Naive thymus-derived CD8-positive, alpha-beta T cell (primary cell): Measurements from ENCODE around the gene ANXA3. TPM values are rescaled to one million over a fixed set of nuclear protein-coding genes. Genes with fewer than 3 reads are reported as not detected.
"Not testable (repeated sequence)": the region's sequence is repeated elsewhere in the genome, so short reads cannot be mapped to it uniquely, and the experiment has no call there.

Experiments
- ATAC-seq, 2 donors: fragments of 150-1000 bp; cut with Tn5 transposase in 1 of 2; sonication (Bioruptor Pico), chemical (Tn5 transposase) in 1 of 2; 1 replicate in 1 of 2; 2 replicates in 1 of 2; pipeline ENCODE4 v1.10.0; 2021; ENCODE audit warnings: mild to moderate bottlenecking in 2 of 2, moderate library complexity in 2 of 2
- POLR2A ChIA-PET: fragments of 350-600 bp; sonication (Branson Sonifier 250); formaldehyde crosslinking; loops from one replicate; lab custom pipeline; 2021; ENCODE audit warnings: antibody characterized with exemption; lab: Charles Lee
- DNase-seq, 10 donors: peaks; one replicate each; pipeline versions ENCODE4 v3.0.0 to v3.0.0-alpha.2; 2020 to 2022
- H3K27ac Mint-ChIP-seq, 10 donors: one replicate each; pipeline ENCODE4 v1.8.0; 2020 to 2022; ENCODE audit warnings: mild to moderate bottlenecking in 10 of 10, mixed read lengths in 10 of 10, moderate library complexity in 4 of 10, inconsistent platforms in 1 of 10
- H3K27me3 Mint-ChIP-seq, 5 donors: one replicate each; pipeline ENCODE4 v1.8.0; 2021 to 2022; ENCODE audit warnings: mixed read lengths in 5 of 5
- H3K36me3 Mint-ChIP-seq, 3 donors: one replicate each; pipeline ENCODE4 v1.8.0; 2020 to 2022; ENCODE audit warnings: mixed read lengths in 3 of 3, mild to moderate bottlenecking in 2 of 3, inconsistent platforms in 1 of 3
- H3K4me1 Mint-ChIP-seq, 4 donors: one replicate each; pipeline ENCODE4 v1.8.0; 2021 to 2022; ENCODE audit warnings: mixed read lengths in 4 of 4
- H3K4me3 Mint-ChIP-seq, 10 donors: one replicate each; pipeline ENCODE4 v1.8.0; 2020 to 2022; ENCODE audit warnings: mild to moderate bottlenecking in 10 of 10, mixed read lengths in 10 of 10, moderate library complexity in 6 of 10, inconsistent platforms in 1 of 10
- H3K9me3 Mint-ChIP-seq, 9 donors: one replicate each; pipeline ENCODE4 v1.8.0; 2020 to 2022; ENCODE audit warnings: mixed read lengths in 9 of 9, mild to moderate bottlenecking in 3 of 9, inconsistent platforms in 1 of 9, moderate library complexity in 1 of 9
- polyA plus RNA-seq, 3 donors: library from polyadenylated mRNA; unstranded; fragments of 300-500 nt; fragmentation: Illumina TruSeq; gene quantifications; one replicate each; pipeline ENCODE4 v1.2.3, GENCODE V29; 2021
- total RNA-seq, 8 experiments: library from RNA in 2 of 8; stranded (reverse) in 2 of 8; gene quantifications; one replicate each; pipeline ENCODE4 v1.2.3 and lab custom pipeline; 2021 to 2026

Gene ANXA3, protein sequence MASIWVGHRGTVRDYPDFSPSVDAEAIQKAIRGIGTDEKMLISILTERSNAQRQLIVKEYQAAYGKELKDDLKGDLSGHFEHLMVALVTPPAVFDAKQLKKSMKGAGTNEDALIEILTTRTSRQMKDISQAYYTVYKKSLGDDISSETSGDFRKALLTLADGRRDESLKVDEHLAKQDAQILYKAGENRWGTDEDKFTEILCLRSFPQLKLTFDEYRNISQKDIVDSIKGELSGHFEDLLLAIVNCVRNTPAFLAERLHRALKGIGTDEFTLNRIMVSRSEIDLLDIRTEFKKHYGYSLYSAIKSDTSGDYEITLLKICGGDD
- total RNA-seq: not detected
- polyA plus RNA-seq: not detected
- 0 to 0.50 (median 0.04) reads per million in 6 experiments for total RNA-seq (lab: John Stamatoyannopoulos, UW)

DNA sequence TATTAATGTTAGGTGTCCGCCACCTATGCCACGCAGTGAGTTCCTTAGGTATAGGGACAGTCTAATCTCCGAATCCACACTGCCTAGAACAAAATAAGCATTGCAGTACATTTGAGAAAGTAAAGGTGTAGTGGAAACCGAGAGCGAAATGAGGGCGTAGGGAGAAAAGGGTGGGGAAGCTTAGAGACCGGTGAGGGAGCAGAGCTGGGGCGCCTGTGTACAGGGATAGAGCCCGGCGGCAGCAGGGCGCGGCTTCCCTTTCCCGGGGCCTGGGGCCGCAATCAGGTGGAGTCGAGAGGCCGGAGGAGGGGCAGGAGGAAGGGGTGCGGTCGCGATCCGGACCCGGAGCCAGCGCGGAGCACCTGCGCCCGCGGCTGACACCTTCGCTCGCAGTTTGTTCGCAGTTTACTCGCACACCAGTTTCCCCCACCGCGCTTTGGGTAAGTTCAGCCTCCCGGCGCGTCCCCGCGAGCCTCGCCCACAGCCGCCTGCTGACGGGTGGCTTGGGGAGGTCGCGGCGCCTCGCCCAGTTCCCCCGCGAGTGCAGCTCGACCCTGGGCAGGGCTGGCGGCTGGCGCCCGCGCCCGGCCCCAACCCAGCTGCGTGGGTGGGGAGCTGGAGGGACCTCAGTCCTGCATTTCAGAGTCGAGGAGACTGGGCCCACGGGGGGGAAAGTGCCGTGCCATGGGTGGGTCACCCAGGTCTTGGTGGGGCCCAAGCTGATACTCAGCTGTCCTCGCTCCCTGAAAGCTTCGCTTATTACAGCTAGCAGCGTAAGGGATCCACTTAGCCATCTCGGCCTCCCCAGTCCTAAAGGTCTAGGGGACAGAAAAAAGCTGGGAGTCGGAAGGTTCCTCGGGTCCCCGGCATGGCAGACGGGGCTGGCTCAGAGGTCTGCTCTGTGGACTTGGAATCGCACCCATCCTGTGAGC is at the start of gene ANXA3:
Gene ANXA3 (plus strand): TSS at position 351 of the 932 bp plus-strand sequence. CDS start 2,704 bp downstream, outside the sequence.
- no peaks in the 10 kb centered on the region for H3K36me3 Mint-ChIP-seq
- H3K9me3 Mint-ChIP-seq: peaks cover 0 to 2% (median 0%) of the 10 kb centered on the region in 9 donors
- peak in 1 of 10 donors; percentile 3 for DNase-seq
- POLR2A ChIA-PET: no interaction called here
- peaks cover 18 to 33% (median 29%) of the 10 kb centered on the region in 5 donors for H3K27me3 Mint-ChIP-seq
- peak; percentile 17 to 32 for ATAC-seq
- H3K4me3 Mint-ChIP-seq: peak within 1 kb of the TSS; percentile 67 to 91 (median 82)
- H3K27ac Mint-ChIP-seq: peak within 1 kb of the TSS in 1 of 10 donors; percentile 24
- H3K4me1 Mint-ChIP-seq: peaks cover 4 to 10% (median 5%) of the 10 kb centered on the region in 4 donors

DNA sequence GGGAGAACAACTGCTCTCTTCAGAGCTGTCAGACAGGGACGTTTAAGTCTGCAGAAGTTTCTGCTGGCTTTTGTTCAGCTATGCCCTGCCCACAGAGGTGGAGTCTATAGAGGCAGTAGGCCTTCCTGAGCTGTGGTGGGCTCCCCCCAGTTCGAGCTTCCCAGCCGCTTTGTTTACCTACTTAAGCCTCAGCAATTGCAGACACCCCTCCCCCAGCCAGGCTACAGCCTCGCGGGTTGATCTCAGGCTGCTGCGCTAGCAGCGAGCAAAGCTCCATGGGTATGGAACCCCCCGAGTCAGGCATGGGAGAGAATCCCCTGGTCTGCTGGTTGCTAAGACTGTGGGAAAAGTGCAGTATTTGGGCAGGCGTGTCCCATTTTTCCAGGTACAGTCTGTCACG is 45.3 kb upstream of the ANXA3 start:
- DNase-seq, ATAC-seq, H3K9me3 Mint-ChIP-seq, H3K36me3 Mint-ChIP-seq, H3K27ac Mint-ChIP-seq, POLR2A ChIA-PET, H3K4me3 Mint-ChIP-seq, H3K4me1 Mint-ChIP-seq: not testable (repeated sequence)
- peaks cover 0 to 20% (median 4%) of the 10 kb centered on the region in 5 donors for H3K27me3 Mint-ChIP-seq

DNA sequence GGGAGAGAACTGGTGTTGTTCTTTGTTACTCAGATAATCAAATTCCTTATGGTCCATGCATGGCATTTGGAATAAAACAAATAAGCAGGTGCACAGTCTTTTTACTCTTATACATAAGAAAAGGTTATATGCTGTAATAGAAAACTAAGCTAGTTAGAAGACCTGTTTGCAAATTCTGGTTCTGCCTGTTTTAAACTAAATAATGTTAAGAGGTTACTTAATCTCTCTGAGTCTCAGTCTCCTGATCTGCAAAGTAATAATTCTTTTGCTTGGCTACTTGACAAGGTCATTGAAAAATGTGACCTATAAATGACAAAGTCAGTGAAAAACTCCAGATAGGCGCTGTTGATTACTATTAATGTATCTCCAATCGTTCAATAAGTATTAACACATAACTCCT is 42.5 kb upstream of the ANXA3 start:
- Mint-ChIP-seq H3K27ac (no peak overlapping the region), H3K9me3 (no peaks in the 10 kb centered on the region), H3K4me3 (no peak overlapping the region), H3K36me3 (no peaks in the 10 kb centered on the region), H3K4me1 (no peaks in the 10 kb centered on the region), H3K27me3 (peaks cover 0 to 20% (median 4%) of the 10 kb centered on the region in 5 donors)
- DNase-seq (no peak), ATAC-seq (no peak)
- POLR2A ChIA-PET: no interaction called here

DNA sequence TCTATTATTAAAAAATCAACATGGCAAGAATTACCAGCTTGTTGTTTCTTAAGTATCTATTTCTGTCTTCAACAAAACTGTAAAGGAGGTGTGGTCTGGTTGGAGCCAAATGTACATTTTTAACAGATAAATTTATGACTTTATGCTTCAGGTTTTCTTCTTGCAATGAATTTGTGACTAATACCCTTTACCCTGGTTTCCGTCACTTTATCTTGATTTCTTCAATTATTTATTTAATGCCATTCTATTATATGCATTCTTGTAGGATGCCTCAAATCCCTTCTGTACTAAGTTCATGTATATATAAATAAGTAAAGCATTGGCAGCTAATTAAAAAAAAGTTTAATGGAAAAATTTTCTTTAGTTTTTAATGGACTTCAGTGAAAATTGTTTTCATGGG is 41.5 kb upstream of the ANXA3 start:
- no peaks in the 10 kb centered on the region for H3K4me1 Mint-ChIP-seq
- no peaks in the 10 kb centered on the region for H3K36me3 Mint-ChIP-seq
- H3K4me3 Mint-ChIP-seq: no peak overlapping the region
- H3K27me3 Mint-ChIP-seq: peaks cover 0 to 17% (median 4%) of the 10 kb centered on the region in 5 donors
- POLR2A ChIA-PET: no interaction called here
- DNase-seq (no peak), ATAC-seq (no peak)
- H3K27ac Mint-ChIP-seq: no peak overlapping the region
- H3K9me3 Mint-ChIP-seq: no peaks in the 10 kb centered on the region

GRCh38 chr4:78510681-78511080 is 40.9 kb upstream of the ANXA3 start:
- no peak for DNase-seq
- no peaks in the 10 kb centered on the region for H3K4me1 Mint-ChIP-seq
- no peaks in the 10 kb centered on the region for H3K9me3 Mint-ChIP-seq
- no peak for ATAC-seq
- H3K4me3 Mint-ChIP-seq: no peak overlapping the region
- no peak overlapping the region for H3K27ac Mint-ChIP-seq
- H3K27me3 Mint-ChIP-seq: peaks cover 0 to 11% (median 3%) of the 10 kb centered on the region in 5 donors
- POLR2A ChIA-PET: no interaction called here
- no peaks in the 10 kb centered on the region for H3K36me3 Mint-ChIP-seq

GRCh38 chr4:78512357-78512920 is 39.1 kb upstream of the ANXA3 start:
- Mint-ChIP-seq H3K27me3 (peaks cover 0 to 2% (median 0%) of the 10 kb centered on the region in 5 donors), H3K4me3 (no peak overlapping the region), H3K27ac (no peak overlapping the region), H3K4me1 (no peaks in the 10 kb centered on the region), H3K36me3 (no peaks in the 10 kb centered on the region), H3K9me3 (no peaks in the 10 kb centered on the region)
- ATAC-seq: no peak
- POLR2A ChIA-PET: no interaction called here
- no peak for DNase-seq

DNA sequence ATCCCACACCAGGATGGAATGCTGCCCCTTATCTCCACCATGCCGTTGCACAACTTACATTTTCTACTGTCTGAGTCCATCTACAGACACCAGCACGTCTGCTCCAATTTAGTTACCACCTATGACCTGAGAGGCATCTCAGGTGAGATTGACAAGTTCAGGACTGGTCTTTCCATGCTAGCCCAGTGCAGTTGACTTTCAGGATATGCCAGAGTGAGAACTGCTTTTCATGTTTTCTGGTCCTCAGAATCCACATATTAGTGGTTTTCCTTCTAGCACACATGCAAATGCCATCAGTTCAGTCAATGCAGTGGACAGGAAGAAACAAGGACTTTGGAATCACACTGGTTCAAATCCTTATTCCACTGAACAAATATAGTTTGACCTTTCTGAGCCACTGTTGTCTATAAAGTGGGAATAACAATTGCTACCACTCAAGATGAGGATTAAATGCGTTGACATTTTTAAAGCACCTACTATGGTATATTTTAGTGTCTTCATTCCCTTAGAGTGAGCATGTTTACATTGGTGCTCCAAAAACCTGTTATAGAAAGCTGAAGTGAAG is 38.1 kb upstream of the ANXA3 start:
- no peak overlapping the region for H3K27ac Mint-ChIP-seq
- no peak for DNase-seq
- no peaks in the 10 kb centered on the region for H3K4me1 Mint-ChIP-seq
- H3K4me3 Mint-ChIP-seq: no peak overlapping the region
- POLR2A ChIA-PET: no interaction called here
- H3K9me3 Mint-ChIP-seq: no peaks in the 10 kb centered on the region
- ATAC-seq: no peak
- no peaks in the 10 kb centered on the region for H3K36me3 Mint-ChIP-seq
- H3K27me3 Mint-ChIP-seq: no peaks in the 10 kb centered on the region

- POLR2A ChIA-PET: no interaction called here
- H3K4me3 Mint-ChIP-seq: no peak overlapping the region
- H3K4me1 Mint-ChIP-seq: no peaks in the 10 kb centered on the region
- H3K9me3 Mint-ChIP-seq: no peaks in the 10 kb centered on the region
- DNase-seq: no peak
- no peak for ATAC-seq
- no peak overlapping the region for H3K27ac Mint-ChIP-seq
- peaks cover 2 to 11% (median 5%) of the 10 kb centered on the region in 5 donors for H3K27me3 Mint-ChIP-seq
- no peaks in the 10 kb centered on the region for H3K36me3 Mint-ChIP-seq
These were observed 34.4 kb upstream of the ANXA3 start for GRCh38 chr4:78517050-78517652.

- H3K4me3 Mint-ChIP-seq: no peak overlapping the region
- H3K36me3 Mint-ChIP-seq: no peaks in the 10 kb centered on the region
- DNase-seq (no peak), ATAC-seq (no peak)
- H3K27me3 Mint-ChIP-seq: peaks cover 2 to 11% (median 5%) of the 10 kb centered on the region in 5 donors
- H3K27ac Mint-ChIP-seq: no peak overlapping the region
- POLR2A ChIA-PET: no interaction called here
- H3K9me3 Mint-ChIP-seq: no peaks in the 10 kb centered on the region
- no peaks in the 10 kb centered on the region for H3K4me1 Mint-ChIP-seq
These were observed 33.0 kb upstream of the ANXA3 start for GRCh38 chr4:78518561-78518960.

- Mint-ChIP-seq H3K27me3 (peaks cover 5 to 20% (median 6%) of the 10 kb centered on the region in 5 donors), H3K4me3 (no peak overlapping the region), H3K4me1 (no peaks in the 10 kb centered on the region), H3K27ac (no peak overlapping the region), H3K36me3 (no peaks in the 10 kb centered on the region), H3K9me3 (no peaks in the 10 kb centered on the region)
- DNase-seq (no peak), ATAC-seq (no peak)
- POLR2A ChIA-PET: no interaction called here
These were observed 31.6 kb upstream of the ANXA3 start for GRCh38 chr4:78519962-78520361.

DNA sequence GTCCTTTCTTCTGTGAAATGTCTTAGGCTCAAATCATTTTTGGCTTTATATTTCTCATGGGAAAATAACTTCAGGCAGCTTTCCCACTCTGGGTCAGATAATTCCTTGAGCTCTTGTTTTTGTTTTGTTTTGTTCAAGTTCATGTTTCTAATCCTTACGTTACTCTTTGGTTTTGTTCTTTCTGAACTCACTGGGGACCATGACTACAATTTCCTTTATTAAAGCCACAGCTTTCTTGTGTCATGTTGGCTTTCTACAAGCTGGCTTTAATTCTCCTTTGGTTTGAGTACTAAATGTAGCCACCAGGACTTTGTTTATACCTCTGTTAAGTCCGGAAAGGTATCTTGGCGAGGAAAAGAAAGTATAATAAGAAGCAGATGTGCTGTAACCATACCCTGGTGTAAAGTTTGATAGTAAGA is 30.8 kb upstream of the ANXA3 start:
- no peaks in the 10 kb centered on the region for H3K36me3 Mint-ChIP-seq
- DNase-seq (no peak), ATAC-seq (no peak)
- H3K4me3 Mint-ChIP-seq: no peak overlapping the region
- H3K4me1 Mint-ChIP-seq: no peaks in the 10 kb centered on the region
- no peaks in the 10 kb centered on the region for H3K9me3 Mint-ChIP-seq
- H3K27ac Mint-ChIP-seq: no peak overlapping the region
- POLR2A ChIA-PET: no interaction called here
- peaks cover 5 to 20% (median 6%) of the 10 kb centered on the region in 5 donors for H3K27me3 Mint-ChIP-seq

GRCh38 chr4:78524009-78524408 is 27.6 kb upstream of the ANXA3 start:
- H3K4me3 Mint-ChIP-seq: no peak overlapping the region
- DNase-seq: no peak
- POLR2A ChIA-PET: no interaction called here
- H3K36me3 Mint-ChIP-seq: no peaks in the 10 kb centered on the region
- no peak overlapping the region for H3K27ac Mint-ChIP-seq
- H3K9me3 Mint-ChIP-seq: no peaks in the 10 kb centered on the region
- H3K4me1 Mint-ChIP-seq: no peaks in the 10 kb centered on the region
- no peak for ATAC-seq
- peaks cover 5 to 20% (median 6%) of the 10 kb centered on the region in 5 donors for H3K27me3 Mint-ChIP-seq
